ENCODE data around the gene MED13L. TPM values are rescaled to one million over a fixed set of nuclear protein-coding genes. Genes with fewer than 3 reads are reported as not detected.

Gene MED13L
- total and polyA plus RNA-seq, 2 donors (not counting 3 experiments of a cell fraction or from before 2014, with no cell fraction given), result 27.4 to 93.6 TPM

DNA sequence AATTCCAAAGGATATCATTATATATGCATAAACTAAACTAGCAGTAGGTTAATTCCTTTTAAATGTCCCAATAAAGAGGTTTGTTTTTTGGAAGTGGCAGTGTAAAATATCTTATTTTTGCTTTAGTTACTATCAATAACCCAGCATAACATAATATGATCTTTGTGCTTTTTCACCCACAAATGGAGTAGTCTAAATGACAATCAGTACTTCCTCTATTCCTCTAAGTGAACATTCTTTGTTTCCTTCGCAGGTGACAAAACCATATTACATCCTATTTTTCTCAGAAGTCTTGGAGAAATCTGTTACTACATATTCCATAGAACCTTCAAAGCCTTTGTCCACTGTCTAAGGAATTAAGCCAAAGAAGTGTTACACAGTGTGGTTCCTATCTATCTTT is 62.5 kb downstream of the MED13L start:
- no peak for FAIRE-seq

GRCh38 chr12:116213885-116214527 is 63.5 kb downstream of the MED13L start:
- POLR2A ChIA-PET, result no interaction called here
- H3K79me2 ChIP-seq (ENCODE audit: control insufficient read depth, insufficient read depth, low read length), result peaks cover 87% of the 10 kb centered on the region
- FAIRE-seq, result no peak

More for the DNA sequence above, 62.5 kb downstream of the MED13L start:
- Histone ChIP-seq H3K27ac (ENCODE audit: insufficient read depth, low read depth, low read length) (no peak overlapping the region), H3K4me2 (ENCODE audit: insufficient read depth, low read length) (no peak overlapping the region), H3K9me1 (replicated peaks; ENCODE audit: control insufficient read depth, extremely low read depth, insufficient read depth, low read length) (no peaks in the 10 kb centered on the region), H2AFZ (ENCODE audit: low read depth, low read length) (no peak overlapping the region), H3K9ac (replicated peaks; ENCODE audit: extremely low read depth, insufficient read depth, low read length) (no peak overlapping the region), H4K20me1 (replicated peaks; ENCODE audit: control insufficient read depth, extremely low read depth, insufficient read depth, low read length) (peaks cover 22% of the 10 kb centered on the region), H3K9me3 (replicated peaks; ENCODE audit: control insufficient read depth, insufficient read depth, low read length) (no peaks in the 10 kb centered on the region), H3K36me3 (ENCODE audit: control insufficient read depth in 2 of 2, extremely low read depth in 1 of 2, insufficient read depth in 2 of 2, low read length in 2 of 2) (no peaks in the 10 kb centered on the region), H3K4me3 (replicated peaks in 1 of 3; ENCODE audit: insufficient read depth in 1 of 3, low read depth in 1 of 3, low read length in 3 of 3) (no peak overlapping the region), H3K79me2 (ENCODE audit: control insufficient read depth, insufficient read depth, low read length) (peaks cover 78% of the 10 kb centered on the region), H3K4me1 (ENCODE audit: control insufficient read depth, extremely low read depth, insufficient read depth, low read length) (no peaks in the 10 kb centered on the region), H3K27me3 (ENCODE audit: control insufficient read depth in 2 of 2, insufficient read depth in 2 of 2, low read length in 2 of 2) (no peaks in the 10 kb centered on the region)
- TF ChIP-seq JUN (IDR thresholded peaks at IDR 0.05; ENCODE audit: borderline replicate concordance, insufficient read depth, insufficient read length, low read depth), result no peak
- DNase-seq (ENCODE audit: low read depth, low spot score), result no peak
- ChIA-PET CTCF (interaction anchor here (1.4 kb wide), 1 partner anchor 13 kb away, joined by 4 read pairs; no protein-coding TSS in a partner anchor), POLR2A (no interaction called here)
- dilution Hi-C loops (cut with MboI; ENCODE audit: extremely low pct_ligation_motif_present, low sequenced_read_pairs) (no loop called here), intact Hi-C loops (cut with micrococcal nuclease) (no loop called here)
- no TSS peak for BruUV-seq (replicated peaks)

More at GRCh38 chr12:116213885-116214527, 63.5 kb downstream of the MED13L start:
- Histone ChIP-seq H3K36me3 (ENCODE audit: control insufficient read depth in 2 of 2, extremely low read depth in 1 of 2, insufficient read depth in 2 of 2, low read length in 2 of 2) (no peaks in the 10 kb centered on the region), H3K4me2 (ENCODE audit: insufficient read depth, low read length) (no peak overlapping the region), H3K4me3 (replicated peaks in 1 of 3; ENCODE audit: insufficient read depth in 1 of 3, low read depth in 1 of 3, low read length in 3 of 3) (no peak overlapping the region), H3K27ac (ENCODE audit: insufficient read depth, low read depth, low read length) (no peak overlapping the region), H3K4me1 (ENCODE audit: control insufficient read depth, extremely low read depth, insufficient read depth, low read length) (no peaks in the 10 kb centered on the region), H4K20me1 (replicated peaks; ENCODE audit: control insufficient read depth, extremely low read depth, insufficient read depth, low read length) (peaks cover 29% of the 10 kb centered on the region), H2AFZ (ENCODE audit: low read depth, low read length) (no peak overlapping the region), H3K9me3 (replicated peaks; ENCODE audit: control insufficient read depth, insufficient read depth, low read length) (no peaks in the 10 kb centered on the region), H3K9ac (replicated peaks; ENCODE audit: extremely low read depth, insufficient read depth, low read length) (no peak overlapping the region), H3K27me3 (ENCODE audit: control insufficient read depth in 2 of 2, insufficient read depth in 2 of 2, low read length in 2 of 2) (no peaks in the 10 kb centered on the region), H3K9me1 (replicated peaks; ENCODE audit: control insufficient read depth, extremely low read depth, insufficient read depth, low read length) (no peaks in the 10 kb centered on the region)
- no peak for TF ChIP-seq EZH2 (IDR thresholded peaks at IDR 0.05; ENCODE audit: borderline replicate concordance, low read depth, low read length, severe bottlenecking)
- no peak for TF ChIP-seq JUN (IDR thresholded peaks at IDR 0.05; ENCODE audit: borderline replicate concordance, insufficient read depth, insufficient read length, low read depth)
- no peak for TF ChIP-seq CTCF (IDR thresholded peaks at IDR 0.05; ENCODE audit: extremely low read depth in 1 of 2, insufficient read depth in 1 of 2, low read depth in 1 of 2, low read length in 2 of 2)
- no peak for TF ChIP-seq POLR2A (IDR thresholded peaks at IDR 0.05; ENCODE audit: low read depth, low read length)
- no peak for TF ChIP-seq FOS (IDR thresholded peaks at IDR 0.05; ENCODE audit: borderline replicate concordance, insufficient read depth, low read length)
- TF ChIP-seq MYC (IDR thresholded peaks at IDR 0.05; ENCODE audit: low read depth, low read length), result no peak
- no peak for TF ChIP-seq GATA2 (IDR thresholded peaks at IDR 0.05; ENCODE audit: insufficient read depth, insufficient read length, low read depth, low read length)
- TF ChIP-seq, protein P1, sequence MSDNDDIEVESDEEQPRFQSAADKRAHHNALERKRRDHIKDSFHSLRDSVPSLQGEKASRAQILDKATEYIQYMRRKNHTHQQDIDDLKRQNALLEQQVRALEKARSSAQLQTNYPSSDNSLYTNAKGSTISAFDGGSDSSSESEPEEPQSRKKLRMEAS (IDR thresholded peaks at IDR 0.05; ENCODE audit: insufficient read depth, insufficient read length), result no peak
- dilution Hi-C loops (cut with MboI; ENCODE audit: extremely low pct_ligation_motif_present, low sequenced_read_pairs), result no loop called here
- CTCF ChIA-PET, result interaction anchor here (0.6 kb wide), 1 partner anchor 12 kb away, joined by 3 read pairs; no protein-coding TSS in a partner anchor
- intact Hi-C loops (cut with micrococcal nuclease), result no loop called here
- no peak for DNase-seq (ENCODE audit: low read depth, low spot score)
- no TSS peak for BruUV-seq (replicated peaks)
